ENCODE data around the gene FIG4.

DNA sequence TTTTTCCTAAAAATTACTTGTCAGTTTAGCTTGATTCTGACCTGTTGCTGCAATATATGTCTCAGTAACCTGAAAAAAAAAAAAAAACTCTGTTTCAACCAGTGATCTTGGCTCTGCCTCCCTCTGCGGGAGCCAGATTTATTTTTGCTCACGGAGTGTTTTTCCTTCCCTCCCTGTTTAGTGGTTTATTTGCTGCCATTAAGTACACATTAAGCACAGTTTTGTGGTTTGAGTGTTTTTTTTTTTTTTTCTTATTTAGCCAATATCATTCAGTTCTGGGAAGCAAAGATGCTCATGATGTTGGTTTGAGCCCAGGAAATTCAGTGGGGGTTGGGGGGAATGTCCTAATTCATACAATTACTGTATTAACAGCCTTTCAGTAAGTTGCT, 176.9 kb downstream of the FIG4 start:
- TF ChIP-seq, protein P1, sequence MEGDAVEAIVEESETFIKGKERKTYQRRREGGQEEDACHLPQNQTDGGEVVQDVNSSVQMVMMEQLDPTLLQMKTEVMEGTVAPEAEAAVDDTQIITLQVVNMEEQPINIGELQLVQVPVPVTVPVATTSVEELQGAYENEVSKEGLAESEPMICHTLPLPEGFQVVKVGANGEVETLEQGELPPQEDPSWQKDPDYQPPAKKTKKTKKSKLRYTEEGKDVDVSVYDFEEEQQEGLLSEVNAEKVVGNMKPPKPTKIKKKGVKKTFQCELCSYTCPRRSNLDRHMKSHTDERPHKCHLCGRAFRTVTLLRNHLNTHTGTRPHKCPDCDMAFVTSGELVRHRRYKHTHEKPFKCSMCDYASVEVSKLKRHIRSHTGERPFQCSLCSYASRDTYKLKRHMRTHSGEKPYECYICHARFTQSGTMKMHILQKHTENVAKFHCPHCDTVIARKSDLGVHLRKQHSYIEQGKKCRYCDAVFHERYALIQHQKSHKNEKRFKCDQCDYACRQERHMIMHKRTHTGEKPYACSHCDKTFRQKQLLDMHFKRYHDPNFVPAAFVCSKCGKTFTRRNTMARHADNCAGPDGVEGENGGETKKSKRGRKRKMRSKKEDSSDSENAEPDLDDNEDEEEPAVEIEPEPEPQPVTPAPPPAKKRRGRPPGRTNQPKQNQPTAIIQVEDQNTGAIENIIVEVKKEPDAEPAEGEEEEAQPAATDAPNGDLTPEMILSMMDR (IDR thresholded peaks at IDR 0.05), result no peak
- TF ChIP-seq, protein P2, sequence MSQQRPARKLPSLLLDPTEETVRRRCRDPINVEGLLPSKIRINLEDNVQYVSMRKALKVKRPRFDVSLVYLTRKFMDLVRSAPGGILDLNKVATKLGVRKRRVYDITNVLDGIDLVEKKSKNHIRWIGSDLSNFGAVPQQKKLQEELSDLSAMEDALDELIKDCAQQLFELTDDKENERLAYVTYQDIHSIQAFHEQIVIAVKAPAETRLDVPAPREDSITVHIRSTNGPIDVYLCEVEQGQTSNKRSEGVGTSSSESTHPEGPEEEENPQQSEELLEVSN (IDR thresholded peaks at IDR 0.05; ENCODE audit: borderline replicate concordance, low read depth), result no peak

Data from A549 (cell line).